WTC11 (cell line): ENCODE data around the gene DDX20. TPM values are rescaled to one million over a fixed set of nuclear protein-coding genes. Genes with fewer than 3 reads are reported as not detected.
A peak's percentile ranks its signal among the peaks of the same experiment; 100 is the strongest.

ENCODE experiments used
- ATAC-seq: fragments of 200-7000 bp; cut with Tn5 transposase; 2 replicates; pipeline ENCODE4 v1.10.0; 2021; ENCODE audit warnings: mild to moderate bottlenecking, moderate library complexity
- CTCF ChIA-PET: fragments of 300-600 bp; sonication (Branson Sonifier 250); formaldehyde crosslinking; loops from one replicate; lab custom pipeline; 2021; ENCODE audit warnings: antibody characterized with exemption; lab: Charles Lee
- POLR2A ChIA-PET: fragments of 350-600 bp; sonication (Branson Sonifier 250); formaldehyde crosslinking; loops from one replicate; lab custom pipeline; 2021; ENCODE audit warnings: antibody characterized with exemption; lab: Charles Lee
- DNase-seq: peaks from one replicate; pipeline ENCODE4 v3.0.0; 2021; ENCODE audit warnings: low spot score
- H3K27ac Mint-ChIP-seq: 2 replicates; pipeline ENCODE4 v1.8.0; 2021; ENCODE audit warnings: mixed read lengths
- H3K27me3 Mint-ChIP-seq: 2 replicates; pipeline ENCODE4 v1.8.0; 2021; ENCODE audit warnings: low read depth, mild to moderate bottlenecking, moderate library complexity, mixed read lengths
- H3K36me3 Mint-ChIP-seq: 2 replicates; pipeline ENCODE4 v1.8.0; 2021; ENCODE audit warnings: mixed read lengths
- H3K4me1 Mint-ChIP-seq: 2 replicates; pipeline ENCODE4 v1.8.0; 2022; ENCODE audit warnings: mixed read lengths
- H3K4me3 Mint-ChIP-seq: 2 replicates; pipeline ENCODE4 v1.8.0; 2021; ENCODE audit warnings: mild to moderate bottlenecking, moderate library complexity, mixed read lengths
- H3K9me3 Mint-ChIP-seq: 2 replicates; pipeline ENCODE4 v1.8.0; 2021; ENCODE audit warnings: mixed read lengths
- ATF6 ChIP-seq: sonication (generic); formaldehyde crosslinking; IDR thresholded peaks from 2 replicates; pipeline ENCODE4 v1.8.1; 2023; ENCODE audit warnings: mild to moderate bottlenecking, missing genetic modification reagents
- CBFB ChIP-seq: sonication (generic); formaldehyde crosslinking; IDR thresholded peaks from 2 replicates; pipeline ENCODE4 v1.8.1; 2022; ENCODE audit warnings: mild to moderate bottlenecking, low read depth, missing genetic modification reagents
- CREM ChIP-seq: sonication (generic); formaldehyde crosslinking; IDR thresholded peaks from 2 replicates; pipeline ENCODE4 v1.8.1; 2022; ENCODE audit warnings: mild to moderate bottlenecking, missing genetic modification reagents, moderate library complexity
- GABPB1 ChIP-seq: sonication (generic); formaldehyde crosslinking; IDR thresholded peaks from 2 replicates; pipeline ENCODE4 v1.8.1; 2023; ENCODE audit warnings: mild to moderate bottlenecking, missing genetic modification reagents
- IRF1 ChIP-seq: sonication (generic); formaldehyde crosslinking; IDR thresholded peaks from 2 replicates; pipeline ENCODE4 v1.8.0; 2023; ENCODE audit warnings: missing genetic modification reagents
- KAT7 ChIP-seq: sonication (generic); formaldehyde crosslinking; IDR thresholded peaks from 2 replicates; pipeline ENCODE4 v1.8.1; 2023; ENCODE audit warnings: missing genetic modification reagents, mild to moderate bottlenecking, borderline replicate concordance
- MAX ChIP-seq: sonication (generic); formaldehyde crosslinking; IDR thresholded peaks from 2 replicates; pipeline ENCODE4 v1.8.0; 2022; ENCODE audit warnings: mild to moderate bottlenecking, missing genetic modification reagents
- MLX ChIP-seq: sonication (generic); formaldehyde crosslinking; IDR thresholded peaks from 2 replicates; pipeline ENCODE4 v1.8.1; 2023; ENCODE audit warnings: mild to moderate bottlenecking, missing genetic modification reagents, moderate library complexity
- NFATC4 ChIP-seq: fragments of 250-450 bp; sonication (Bioruptor Pico); IDR thresholded peaks from 2 replicates; pipeline ENCODE4 v1.9.0; 2021; ENCODE audit warnings: mild to moderate bottlenecking
- NFE2L1 ChIP-seq: sonication (generic); formaldehyde crosslinking; IDR thresholded peaks from 2 replicates; pipeline ENCODE4 v1.8.1; 2023; ENCODE audit warnings: missing genetic modification reagents
- NR2C2 ChIP-seq: sonication (generic); formaldehyde crosslinking; IDR thresholded peaks from 2 replicates; pipeline ENCODE4 v1.8.0; 2022; ENCODE audit warnings: mild to moderate bottlenecking, missing genetic modification reagents
- PRRX2 ChIP-seq: fragments of 250-450 bp; sonication (Bioruptor Pico); IDR thresholded peaks from 2 replicates; pipeline ENCODE4 v1.8.0; 2021; ENCODE audit warnings: mild to moderate bottlenecking
- RORB ChIP-seq: fragments of 250-450 bp; sonication (Bioruptor Pico); IDR thresholded peaks from 2 replicates; pipeline ENCODE4 v1.9.0; 2021; ENCODE audit warnings: mild to moderate bottlenecking
- USF2 ChIP-seq: sonication (generic); formaldehyde crosslinking; IDR thresholded peaks from 2 replicates; pipeline ENCODE4 v1.8.1; 2023; ENCODE audit warnings: mild to moderate bottlenecking, missing genetic modification reagents, moderate library complexity
- ZBTB43 ChIP-seq: sonication (generic); formaldehyde crosslinking; IDR thresholded peaks from 2 replicates; pipeline ENCODE4 v1.8.1; 2023; ENCODE audit warnings: mild to moderate bottlenecking, missing genetic modification reagents
- ZMAT4 ChIP-seq: fragments of 250-450 bp; sonication (Bioruptor Pico); IDR thresholded peaks from 2 replicates; pipeline ENCODE4 v1.9.0; 2021; ENCODE audit warnings: mild to moderate bottlenecking
- ZNF232 ChIP-seq: sonication (generic); formaldehyde crosslinking; IDR thresholded peaks from 2 replicates; pipeline ENCODE4 v1.8.0; 2022; ENCODE audit warnings: mild to moderate bottlenecking, missing genetic modification reagents
- ZNF281 ChIP-seq: sonication (generic); formaldehyde crosslinking; IDR thresholded peaks from 2 replicates; pipeline ENCODE4 v1.8.0; 2023; ENCODE audit warnings: mild to moderate bottlenecking, missing genetic modification reagents
- ZNF317 ChIP-seq: sonication (generic); formaldehyde crosslinking; IDR thresholded peaks from 2 replicates; pipeline ENCODE4 v1.8.1; 2023; ENCODE audit warnings: low read depth, mild to moderate bottlenecking, moderate library complexity, missing genetic modification reagents, borderline replicate concordance
- ZNF512 ChIP-seq: sonication (generic); formaldehyde crosslinking; IDR thresholded peaks from 2 replicates; pipeline ENCODE4 v1.8.1; 2022; ENCODE audit warnings: missing genetic modification reagents, borderline replicate concordance
- ZNF671 ChIP-seq: fragments of 250-450 bp; sonication (Bioruptor Pico); IDR thresholded peaks from 2 replicates; pipeline ENCODE4 v1.8.0; 2021; ENCODE audit warnings: mild to moderate bottlenecking
- total RNA-seq: library from RNA; stranded (reverse); gene quantifications from 3 replicates; pipeline ENCODE4 v1.2.3, GENCODE V29; 2021

DDX20 gene
- total RNA-seq, 1 experiment from 2014 or later: 19.3 TPM

- POLR2A ChIA-PET: no interaction called here
- no peak overlapping the region for H3K27ac Mint-ChIP-seq
- no peak for ATAC-seq
Observed at GRCh38 chr1:111733183-111733991, 22.3 kb upstream of the DDX20 start.

GRCh38 chr1:111733992-111734341 lies 21.7 kb upstream of the DDX20 start:
- Mint-ChIP-seq H3K4me3 (no peak overlapping the region), H3K36me3 (no peaks in the 10 kb centered on the region; the same call in none of the 2 replicates), H3K9me3 (no peaks in the 10 kb centered on the region), H3K27me3 (no peaks in the 10 kb centered on the region), H3K4me1 (peaks cover 28% of the 10 kb centered on the region), H3K27ac (no peak overlapping the region)
- TF ChIP-seq ZNF671 (CRISPR knock-in tag) (no peak), ZMAT4 (CRISPR knock-in tag) (no peak), IRF1 (CRISPR knock-in tag) (no peak), ATF6 (CRISPR knock-in tag) (no peak), CREM (CRISPR knock-in tag) (no peak), MAX (no peak), CBFB (CRISPR knock-in tag) (no peak), RORB (CRISPR knock-in tag) (no peak), KAT7 (CRISPR knock-in tag) (no peak), PRRX2 (CRISPR knock-in tag) (no peak), MLX (CRISPR knock-in tag) (no peak), USF2 (CRISPR knock-in tag) (no peak), ZBTB43 (no peak), ZNF281 (no peak), NR2C2 (CRISPR knock-in tag) (no peak), ZNF232 (CRISPR knock-in tag) (no peak), ZNF317 (CRISPR knock-in tag) (no peak), ZNF512 (CRISPR knock-in tag) (no peak), NFE2L1 (CRISPR knock-in tag) (no peak)
- CTCF ChIA-PET: interaction anchor here (0.6 to 7.7 kb wide), 2 partner anchors 14 to 72 kb away, joined by 3 to 78 read pairs; no protein-coding TSS in a partner anchor
- ATAC-seq: no peak
- POLR2A ChIA-PET: no interaction called here
- no peak for DNase-seq

More at GRCh38 chr1:111733183-111733991, 22.3 kb upstream of the DDX20 start:
- DNase-seq: no peak
- CTCF ChIA-PET: interaction anchor here (0.6 to 7.7 kb wide), 3 partner anchors 15 to 71 kb away, joined by 3 to 78 read pairs (median 3); no protein-coding TSS in a partner anchor
- TF ChIP-seq GABPB1 (CRISPR knock-in tag) (0 out of 2 replicates have a peak, but pooled peaks have one; percentile 17), NFATC4 (no peak)
- Mint-ChIP-seq H3K27me3 (no peaks in the 10 kb centered on the region), H3K4me3 (no peak overlapping the region), H3K36me3 (no peaks in the 10 kb centered on the region; the same call in none of the 2 replicates), H3K9me3 (no peaks in the 10 kb centered on the region), H3K4me1 (peaks cover 28% of the 10 kb centered on the region)
